ENCODE data around the gene FGF8. TPM values are rescaled to one million over a fixed set of nuclear protein-coding genes. Genes with fewer than 3 reads are reported as not detected.
A peak's percentile ranks its signal among the peaks of the same experiment; 100 is the strongest.

Gene FGF8
- total RNA-seq, 3 donors from 2014 or later (not counting 1 experiment from before 2014, with no cell fraction given) = not detected

DNA sequence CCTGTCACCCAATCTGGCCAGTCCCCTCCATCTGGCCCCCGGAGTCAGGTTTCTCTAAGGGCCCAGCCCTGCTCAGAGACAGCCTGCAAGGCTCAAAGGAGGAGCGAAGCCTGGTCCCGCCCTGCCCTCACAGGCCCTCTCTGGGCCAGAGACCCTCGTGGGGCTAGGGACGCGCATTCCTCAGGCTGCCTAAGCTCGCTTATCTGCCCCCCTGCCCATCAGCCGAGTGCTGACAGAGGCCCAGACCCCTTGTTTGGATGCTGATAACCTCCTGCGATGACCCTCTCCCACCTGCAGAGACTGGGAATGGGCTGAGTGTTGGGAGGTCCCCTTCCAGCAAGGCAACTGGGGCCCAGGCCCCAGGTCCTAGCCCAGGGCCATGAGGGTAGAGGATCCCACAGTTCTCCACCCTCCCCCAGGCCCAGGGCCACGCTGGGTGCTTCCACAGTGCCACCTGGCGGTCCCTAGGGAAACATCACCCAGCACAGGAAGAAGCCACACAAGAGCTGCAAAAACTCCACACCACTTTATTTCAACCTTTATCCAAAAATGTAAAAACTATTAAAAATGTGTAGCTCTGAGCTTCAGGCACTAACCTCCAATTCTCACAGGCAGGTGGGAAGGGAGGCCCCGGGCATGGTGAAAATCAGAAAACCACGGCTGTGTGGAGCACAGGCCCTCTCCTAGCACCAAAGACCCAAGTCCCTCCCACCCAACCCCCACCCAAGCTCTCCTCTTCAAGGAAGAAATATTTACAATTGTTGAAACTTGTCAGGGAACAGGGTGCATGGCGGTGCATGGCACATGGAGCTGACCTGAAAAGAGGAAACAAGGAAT lies 5.1 kb upstream of the FGF8 start:
- no peak overlapping the region for H3K4me3 ChIP-seq (ENCODE audit: low read length)
- ATAC-seq (peak; percentile 59 to 75 (median 66)), DNase-seq (peak; percentile 62 to 88)
- Mint-ChIP-seq H3K9me3 (no peaks in the 10 kb centered on the region), H3K4me3 (peak overlapping the region; percentile 68), H3K4me1 (peaks cover 52 to 62% of the 10 kb centered on the region in 2 donors), H3K27ac (no peak overlapping the region), H3K27me3 (ENCODE audit: low read depth in 2 of 2) (peaks cover 23 to 25% of the 10 kb centered on the region in 2 donors), H3K36me3 (peaks cover 9% of the 10 kb centered on the region)
- intact Hi-C loops (cut with micrococcal nuclease) = loop anchor here (2.0 to 5.0 kb wide), 2 partner anchors 178 to 291 kb away; no protein-coding TSS in a partner anchor
- H3K27me3 ChIP-seq (ENCODE audit: control insufficient read depth, insufficient read depth, low read length) = peaks cover 23% of the 10 kb centered on the region
- WGBS (ENCODE audit: insufficient coverage) = 72% methylated on average over 14 of the region's 14 CpGs
- H3K27ac ChIP-seq (ENCODE audit: low read length) = no peak overlapping the region
- TF ChIP-seq, protein P1, sequence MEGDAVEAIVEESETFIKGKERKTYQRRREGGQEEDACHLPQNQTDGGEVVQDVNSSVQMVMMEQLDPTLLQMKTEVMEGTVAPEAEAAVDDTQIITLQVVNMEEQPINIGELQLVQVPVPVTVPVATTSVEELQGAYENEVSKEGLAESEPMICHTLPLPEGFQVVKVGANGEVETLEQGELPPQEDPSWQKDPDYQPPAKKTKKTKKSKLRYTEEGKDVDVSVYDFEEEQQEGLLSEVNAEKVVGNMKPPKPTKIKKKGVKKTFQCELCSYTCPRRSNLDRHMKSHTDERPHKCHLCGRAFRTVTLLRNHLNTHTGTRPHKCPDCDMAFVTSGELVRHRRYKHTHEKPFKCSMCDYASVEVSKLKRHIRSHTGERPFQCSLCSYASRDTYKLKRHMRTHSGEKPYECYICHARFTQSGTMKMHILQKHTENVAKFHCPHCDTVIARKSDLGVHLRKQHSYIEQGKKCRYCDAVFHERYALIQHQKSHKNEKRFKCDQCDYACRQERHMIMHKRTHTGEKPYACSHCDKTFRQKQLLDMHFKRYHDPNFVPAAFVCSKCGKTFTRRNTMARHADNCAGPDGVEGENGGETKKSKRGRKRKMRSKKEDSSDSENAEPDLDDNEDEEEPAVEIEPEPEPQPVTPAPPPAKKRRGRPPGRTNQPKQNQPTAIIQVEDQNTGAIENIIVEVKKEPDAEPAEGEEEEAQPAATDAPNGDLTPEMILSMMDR (IDR thresholded peaks at IDR 0.05) = peak; percentile 86
- peaks cover 16% of the 10 kb centered on the region for H3K36me3 ChIP-seq (ENCODE audit: control insufficient read depth, insufficient read depth, low read length)
- no peaks in the 10 kb centered on the region for H3K9me3 ChIP-seq (ENCODE audit: control insufficient read depth, insufficient read depth, low read length)
- peaks cover 55% of the 10 kb centered on the region for H3K4me1 ChIP-seq (ENCODE audit: control insufficient read depth, insufficient read depth, low read length)

DNA sequence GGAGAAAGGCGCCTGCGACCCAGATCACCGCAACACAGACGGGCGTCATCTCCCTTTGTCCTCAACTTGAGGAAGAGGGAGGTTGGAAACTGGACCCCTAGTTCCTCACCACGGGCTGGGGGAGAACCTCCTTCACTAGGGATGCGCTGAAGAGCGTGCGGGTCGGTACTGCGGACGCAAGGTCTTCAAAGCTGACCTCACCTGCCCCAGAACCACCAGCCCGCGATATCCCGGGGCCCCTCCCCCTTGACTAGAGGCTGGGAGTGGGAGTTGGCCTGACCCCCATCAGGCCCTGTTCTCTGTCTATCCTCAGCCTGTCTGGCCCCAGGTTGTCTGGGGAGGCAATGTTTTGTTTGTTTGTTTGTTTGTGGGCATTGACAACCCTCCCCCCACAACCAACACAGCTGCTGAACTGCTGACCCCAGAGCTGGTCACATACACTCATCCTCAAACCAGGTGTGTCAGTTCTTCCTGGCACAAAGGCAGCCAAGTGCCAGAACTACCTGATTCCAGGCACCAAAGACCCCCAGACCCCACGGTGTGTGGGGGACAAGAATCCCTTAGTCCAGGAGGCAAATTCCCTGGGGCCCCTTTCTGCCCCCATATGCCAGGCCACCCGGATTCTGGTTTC lies 4.4 kb upstream of the FGF8 start:
- DNase-seq = no peak
- Histone ChIP-seq H3K4me1 (ENCODE audit: control insufficient read depth, insufficient read depth, low read length) (peaks cover 57% of the 10 kb centered on the region), H3K9me3 (ENCODE audit: control insufficient read depth, insufficient read depth, low read length) (no peaks in the 10 kb centered on the region), H3K36me3 (ENCODE audit: control insufficient read depth, insufficient read depth, low read length) (peaks cover 8% of the 10 kb centered on the region), H3K27ac (ENCODE audit: low read length) (no peak overlapping the region), H3K4me3 (ENCODE audit: low read length) (peak overlapping the region; percentile 11), H3K27me3 (ENCODE audit: control insufficient read depth, insufficient read depth, low read length) (peaks cover 23% of the 10 kb centered on the region)
- WGBS (ENCODE audit: insufficient coverage) = 34% methylated on average over 17 of the region's 17 CpGs
- H3K27ac Mint-ChIP-seq = peak overlapping the region in 1 of 2 donors; percentile 31
- intact Hi-C loops (cut with micrococcal nuclease) = loop anchor here (2.0 to 5.0 kb wide), 2 partner anchors 178 to 292 kb away; no protein-coding TSS in a partner anchor
- H3K36me3 Mint-ChIP-seq = peaks cover 2% of the 10 kb centered on the region
- no peak for ATAC-seq
- H3K27me3 Mint-ChIP-seq (ENCODE audit: low read depth in 2 of 2) = peaks cover 23 to 25% of the 10 kb centered on the region in 2 donors
- peak overlapping the region; percentile 87 for H3K4me3 Mint-ChIP-seq
- no peaks in the 10 kb centered on the region for H3K9me3 Mint-ChIP-seq
- peaks cover 45 to 58% of the 10 kb centered on the region in 2 donors for H3K4me1 Mint-ChIP-seq
- TF ChIP-seq, protein P1 (IDR thresholded peaks at IDR 0.05) = peak; percentile 1

DNA sequence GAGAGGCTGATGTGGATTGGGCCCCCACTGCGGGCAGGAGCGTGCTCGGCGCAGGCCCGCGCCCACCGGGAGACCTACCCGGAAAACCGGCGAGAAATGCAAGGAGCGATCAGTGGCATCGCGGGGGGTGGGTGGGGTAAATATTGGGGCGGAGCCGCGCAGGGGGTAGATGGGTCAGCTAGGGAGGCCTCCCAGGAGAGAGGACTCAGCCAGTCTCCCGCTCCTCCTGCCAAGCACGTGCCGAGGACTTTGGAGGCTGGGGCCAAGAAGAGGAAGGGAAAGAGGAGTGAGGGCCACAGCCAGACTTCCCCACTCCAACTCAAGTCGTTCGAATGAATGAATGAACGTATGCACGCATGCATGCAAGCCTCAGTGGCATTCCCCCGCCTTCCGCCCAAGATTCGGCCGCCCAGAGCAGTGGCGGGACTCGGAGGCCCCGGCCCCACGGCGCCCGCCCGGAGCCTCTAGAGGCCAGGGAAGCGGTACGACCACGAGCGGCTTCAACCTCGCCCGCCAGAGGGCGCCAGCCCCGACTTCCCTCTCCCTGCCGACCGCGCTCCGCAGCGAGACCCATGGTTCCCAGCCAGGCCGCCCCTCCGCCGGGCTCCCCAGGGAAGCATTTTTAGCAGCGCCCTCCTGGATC lies 3.8 kb upstream of the FGF8 start:
- H3K4me1 Mint-ChIP-seq = peaks cover 39 to 59% of the 10 kb centered on the region in 2 donors

More for the DNA sequence above, 3.8 kb upstream of the FGF8 start:
- no peak overlapping the region for H3K27ac ChIP-seq (ENCODE audit: low read length)
- ATAC-seq (peak; percentile 67 to 75 (median 70)), DNase-seq (peak; percentile 85 to 90)
- Mint-ChIP-seq H3K36me3 (no peaks in the 10 kb centered on the region), H3K27ac (peak overlapping the region in 1 of 2 donors; percentile 31), H3K9me3 (no peaks in the 10 kb centered on the region), H3K4me3 (peak overlapping the region; percentile 87), H3K27me3 (ENCODE audit: low read depth in 2 of 2) (peaks cover 24 to 28% of the 10 kb centered on the region in 2 donors)
- intact Hi-C loops (cut with micrococcal nuclease) = loop anchor here (2.0 to 5.0 kb wide), 2 partner anchors 177 to 293 kb away; no protein-coding TSS in a partner anchor
- no peaks in the 10 kb centered on the region for H3K9me3 ChIP-seq (ENCODE audit: control insufficient read depth, insufficient read depth, low read length)
- 2% methylated on average over 51 of the region's 51 CpGs for WGBS (ENCODE audit: insufficient coverage)
- H3K4me1 ChIP-seq (ENCODE audit: control insufficient read depth, insufficient read depth, low read length) = peaks cover 63% of the 10 kb centered on the region
- H3K4me3 ChIP-seq (ENCODE audit: low read length) = peak overlapping the region; percentile 43
- peaks cover 30% of the 10 kb centered on the region for H3K27me3 ChIP-seq (ENCODE audit: control insufficient read depth, insufficient read depth, low read length)
- H3K36me3 ChIP-seq (ENCODE audit: control insufficient read depth, insufficient read depth, low read length) = peaks cover 2% of the 10 kb centered on the region
- TF ChIP-seq, protein P1 (IDR thresholded peaks at IDR 0.05) = peak; percentile 85

Data from natural killer cell (primary cell).